Fibroblast of mammary gland (primary cell): ENCODE data around the gene ELANE.

ENCODE experiments used
- DNase-seq: peaks from one replicate; pipeline ENCODE4 v3.0.0-alpha.2; 2010; ENCODE audit warnings: low read depth
- H3K4me3 ChIP-seq: 2 replicates; pipeline ENCODE4 v1.5.1; 2011; ENCODE audit warnings: low read depth, mild to moderate bottlenecking, low read length, moderate library complexity; ENCODE audit not compliant: control insufficient read depth
- TF ChIP-seq, protein P1 (sequence below): conservative IDR thresholded peaks from 2 replicates; pipeline ENCODE4 v1.5.1; 2011; ENCODE audit warnings: low read depth, low read length, inconsistent platforms; ENCODE audit not compliant: control insufficient read depth, insufficient read depth

ELANE gene

DNA sequence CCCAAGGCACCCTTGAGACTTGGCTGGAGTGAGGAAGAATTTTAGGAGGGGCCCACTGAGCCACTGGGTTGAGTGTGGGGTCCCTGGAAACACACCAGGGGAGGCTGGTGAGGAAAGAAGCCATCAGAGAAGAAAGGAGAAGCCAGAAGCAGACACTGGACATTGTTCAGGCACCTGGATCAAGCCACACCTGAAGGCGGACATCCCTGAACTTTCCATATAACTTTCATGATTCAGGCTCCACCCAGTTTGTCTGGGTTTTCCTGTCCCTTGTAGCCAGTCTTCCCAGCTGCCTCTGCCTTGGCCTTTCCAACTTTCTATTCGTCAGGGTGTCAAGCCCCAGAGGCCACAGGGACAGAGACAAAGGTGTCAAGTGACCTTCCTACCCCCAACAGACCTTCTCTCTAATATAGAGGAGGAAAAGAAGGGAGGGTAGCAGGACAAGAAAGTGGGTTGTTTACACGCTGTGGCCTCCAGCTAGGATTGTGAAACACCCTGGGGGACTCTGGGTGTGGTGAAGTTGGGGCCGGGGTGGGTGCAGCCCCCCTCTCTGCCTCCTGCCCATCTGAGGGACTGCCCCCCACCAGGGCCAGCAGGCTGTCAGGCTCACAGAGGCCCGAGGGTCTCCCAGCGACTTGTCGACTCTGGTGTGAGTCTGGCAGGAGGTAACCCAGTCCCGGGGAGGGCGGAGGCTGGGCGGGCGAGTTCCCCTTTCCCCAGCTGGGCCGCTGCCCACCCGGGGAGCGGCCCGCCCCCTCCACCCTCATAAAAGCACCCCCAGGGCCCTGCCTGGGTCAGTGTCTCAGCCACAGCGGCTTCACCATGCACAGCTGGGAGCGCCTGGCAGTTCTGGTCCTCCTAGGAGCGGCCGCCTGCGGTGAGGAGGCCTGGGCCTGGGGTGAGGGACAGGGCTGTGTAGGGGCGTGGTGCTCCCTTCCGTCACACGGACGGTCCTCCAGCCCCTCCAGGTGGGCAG lies 7.1 kb downstream of the ELANE start, which contains the start of gene CFD:
Gene CFD, plus strand, starts transcription at position 797 of the 976 bp plus-strand sequence. Its CDS starts 26 bp downstream, at position 823.
- peak; percentile 47 for DNase-seq
- peak within 1 kb of the TSS; percentile 19 for H3K4me3 ChIP-seq
- TF ChIP-seq, protein P1, sequence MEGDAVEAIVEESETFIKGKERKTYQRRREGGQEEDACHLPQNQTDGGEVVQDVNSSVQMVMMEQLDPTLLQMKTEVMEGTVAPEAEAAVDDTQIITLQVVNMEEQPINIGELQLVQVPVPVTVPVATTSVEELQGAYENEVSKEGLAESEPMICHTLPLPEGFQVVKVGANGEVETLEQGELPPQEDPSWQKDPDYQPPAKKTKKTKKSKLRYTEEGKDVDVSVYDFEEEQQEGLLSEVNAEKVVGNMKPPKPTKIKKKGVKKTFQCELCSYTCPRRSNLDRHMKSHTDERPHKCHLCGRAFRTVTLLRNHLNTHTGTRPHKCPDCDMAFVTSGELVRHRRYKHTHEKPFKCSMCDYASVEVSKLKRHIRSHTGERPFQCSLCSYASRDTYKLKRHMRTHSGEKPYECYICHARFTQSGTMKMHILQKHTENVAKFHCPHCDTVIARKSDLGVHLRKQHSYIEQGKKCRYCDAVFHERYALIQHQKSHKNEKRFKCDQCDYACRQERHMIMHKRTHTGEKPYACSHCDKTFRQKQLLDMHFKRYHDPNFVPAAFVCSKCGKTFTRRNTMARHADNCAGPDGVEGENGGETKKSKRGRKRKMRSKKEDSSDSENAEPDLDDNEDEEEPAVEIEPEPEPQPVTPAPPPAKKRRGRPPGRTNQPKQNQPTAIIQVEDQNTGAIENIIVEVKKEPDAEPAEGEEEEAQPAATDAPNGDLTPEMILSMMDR: no peak

DNA sequence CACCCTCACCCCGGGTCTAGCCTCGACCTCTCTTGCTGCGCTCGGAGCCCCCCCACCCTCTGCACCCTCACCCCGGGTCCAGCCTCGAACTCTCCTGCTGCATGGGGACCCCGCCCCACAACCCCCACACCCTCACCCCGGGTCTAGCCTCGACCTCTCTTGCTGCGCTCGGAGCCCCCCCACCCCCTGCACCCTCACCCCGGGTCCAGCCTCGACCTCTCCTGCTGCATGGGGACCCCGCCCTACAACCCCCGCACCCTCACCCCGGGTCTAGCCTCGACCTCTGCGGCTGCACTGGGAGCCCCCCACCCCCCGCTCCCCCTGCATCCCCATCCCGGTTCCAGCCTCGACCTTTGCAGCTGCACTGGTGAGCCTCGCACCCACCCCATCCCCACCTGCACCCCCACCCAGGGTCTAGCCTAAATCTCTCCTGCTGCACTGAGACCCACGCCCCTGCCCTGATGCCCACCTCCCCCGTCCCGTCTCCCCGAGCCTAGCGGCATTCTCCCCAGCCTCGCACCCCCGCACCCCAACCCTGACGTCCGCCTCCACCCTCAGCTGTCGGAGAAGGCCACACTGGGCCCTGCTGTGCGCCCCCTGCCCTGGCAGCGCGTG lies 9.1 kb downstream of the ELANE start:
- DNase-seq: no peak
- H3K4me3 ChIP-seq: no peak overlapping the region
- TF ChIP-seq, protein P1: no peak

DNA sequence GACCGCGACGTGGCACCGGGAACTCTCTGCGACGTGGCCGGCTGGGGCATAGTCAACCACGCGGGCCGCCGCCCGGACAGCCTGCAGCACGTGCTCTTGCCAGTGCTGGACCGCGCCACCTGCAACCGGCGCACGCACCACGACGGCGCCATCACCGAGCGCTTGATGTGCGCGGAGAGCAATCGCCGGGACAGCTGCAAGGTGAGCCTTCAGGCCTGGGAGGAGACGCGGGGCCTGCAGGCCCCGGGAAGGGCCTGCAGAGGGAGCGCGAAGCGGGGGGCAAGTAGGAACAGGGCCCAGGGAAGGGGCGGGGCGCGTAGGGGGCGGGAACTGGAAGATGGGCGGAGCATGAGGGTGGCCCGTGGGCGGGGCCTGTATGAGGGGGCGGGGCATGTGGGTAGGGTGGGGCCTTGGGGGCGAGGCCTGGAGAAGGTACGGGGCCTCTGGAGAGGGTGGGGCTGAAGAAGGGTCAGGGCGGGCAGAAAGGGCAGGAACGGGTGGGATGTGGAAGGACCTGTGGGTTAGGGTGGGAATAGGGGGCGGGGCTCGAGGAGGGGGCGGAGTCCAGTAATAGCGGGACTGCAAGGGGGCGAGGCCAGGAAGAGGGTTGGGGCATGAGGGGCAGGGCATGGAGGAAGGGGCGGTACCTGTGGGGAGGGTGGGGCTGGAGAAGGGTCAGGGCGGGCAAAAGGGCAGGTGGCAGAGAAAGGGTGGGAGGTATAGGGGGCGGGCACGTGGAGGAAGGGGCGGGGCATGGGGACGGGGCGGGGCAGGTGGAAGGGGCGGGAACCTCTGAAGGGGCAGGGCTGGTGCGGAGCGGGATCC lies 9.9 kb downstream of the ELANE start:
- no peak for DNase-seq
- H3K4me3 ChIP-seq: no peak overlapping the region

DNA sequence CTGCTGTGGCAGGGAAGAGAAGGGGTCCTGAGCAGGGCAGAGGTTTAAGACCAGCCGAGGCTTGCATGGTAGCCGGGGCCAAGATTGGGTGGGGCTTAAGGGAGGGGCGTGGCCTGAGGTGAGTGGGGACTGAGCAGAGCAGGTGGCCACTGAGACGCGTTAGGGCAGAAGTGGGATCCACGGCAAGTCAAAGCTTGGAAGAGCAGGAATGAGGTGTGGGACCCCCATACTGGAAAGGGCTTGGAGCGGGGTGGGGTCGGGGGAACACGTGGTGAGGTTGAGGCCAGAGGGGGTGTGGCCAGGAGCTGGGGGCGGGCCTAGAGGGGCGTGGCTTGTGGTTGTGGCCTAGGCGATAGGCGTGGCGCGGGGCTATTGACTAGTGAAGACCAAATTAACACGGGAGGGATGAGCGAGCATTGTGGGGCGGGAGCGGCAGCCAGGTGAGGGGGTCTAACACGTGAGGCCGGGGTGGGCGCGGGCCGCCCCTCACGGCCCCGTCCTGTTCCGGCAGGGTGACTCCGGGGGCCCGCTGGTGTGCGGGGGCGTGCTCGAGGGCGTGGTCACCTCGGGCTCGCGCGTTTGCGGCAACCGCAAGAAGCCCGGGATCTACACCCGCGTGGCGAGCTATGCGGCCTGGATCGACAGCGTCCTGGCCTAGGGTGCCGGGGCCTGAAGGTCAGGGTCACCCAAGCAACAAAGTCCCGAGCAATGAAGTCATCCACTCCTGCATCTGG lies 10.6 kb downstream of the ELANE start:
- no peak overlapping the region for H3K4me3 ChIP-seq
- TF ChIP-seq, protein P1: no peak
- peak; percentile 33 for DNase-seq

More for the DNA sequence above, 9.9 kb downstream of the ELANE start:
- TF ChIP-seq, protein P1: no peak

- TF ChIP-seq, protein P1: no peak
- no peak for DNase-seq
- H3K4me3 ChIP-seq: no peak overlapping the region
These were observed 11.2 kb downstream of the ELANE start for GRCh38 chr19:863315-863620.
